ENCODE results near the gene TMEM98.

The TMEM98 gene, protein sequence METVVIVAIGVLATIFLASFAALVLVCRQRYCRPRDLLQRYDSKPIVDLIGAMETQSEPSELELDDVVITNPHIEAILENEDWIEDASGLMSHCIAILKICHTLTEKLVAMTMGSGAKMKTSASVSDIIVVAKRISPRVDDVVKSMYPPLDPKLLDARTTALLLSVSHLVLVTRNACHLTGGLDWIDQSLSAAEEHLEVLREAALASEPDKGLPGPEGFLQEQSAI

GRCh38 chr17:32927724-32928585 lies at the start of gene TMEM98:
Gene TMEM98, plus strand, starts transcription at chr17:32928153. Its CDS starts 3,376 bp downstream, at chr17:32931529.
- DNase-seq: no peak
- H3K36me3 ChIP-seq: peaks cover 0 to 15% (median 5%) of the 10 kb centered on the region in 3 donors
- H3K4me3 ChIP-seq: peak within 1 kb of the TSS; percentile 63 to 92
- peaks cover 0 to 15% (median 7%) of the 10 kb centered on the region in 4 donors for H3K4me1 ChIP-seq
- H3K27me3 ChIP-seq: no peaks in the 10 kb centered on the region
- intact Hi-C loops (cut with DNase I; ENCODE audit: low total_unique reads): no loop called here
- peak within 1 kb of the TSS; percentile 65 to 83 for H3K27ac ChIP-seq
- no peaks in the 10 kb centered on the region for H3K9me3 ChIP-seq
- TF ChIP-seq, protein P1, sequence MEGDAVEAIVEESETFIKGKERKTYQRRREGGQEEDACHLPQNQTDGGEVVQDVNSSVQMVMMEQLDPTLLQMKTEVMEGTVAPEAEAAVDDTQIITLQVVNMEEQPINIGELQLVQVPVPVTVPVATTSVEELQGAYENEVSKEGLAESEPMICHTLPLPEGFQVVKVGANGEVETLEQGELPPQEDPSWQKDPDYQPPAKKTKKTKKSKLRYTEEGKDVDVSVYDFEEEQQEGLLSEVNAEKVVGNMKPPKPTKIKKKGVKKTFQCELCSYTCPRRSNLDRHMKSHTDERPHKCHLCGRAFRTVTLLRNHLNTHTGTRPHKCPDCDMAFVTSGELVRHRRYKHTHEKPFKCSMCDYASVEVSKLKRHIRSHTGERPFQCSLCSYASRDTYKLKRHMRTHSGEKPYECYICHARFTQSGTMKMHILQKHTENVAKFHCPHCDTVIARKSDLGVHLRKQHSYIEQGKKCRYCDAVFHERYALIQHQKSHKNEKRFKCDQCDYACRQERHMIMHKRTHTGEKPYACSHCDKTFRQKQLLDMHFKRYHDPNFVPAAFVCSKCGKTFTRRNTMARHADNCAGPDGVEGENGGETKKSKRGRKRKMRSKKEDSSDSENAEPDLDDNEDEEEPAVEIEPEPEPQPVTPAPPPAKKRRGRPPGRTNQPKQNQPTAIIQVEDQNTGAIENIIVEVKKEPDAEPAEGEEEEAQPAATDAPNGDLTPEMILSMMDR (IDR thresholded peaks at IDR 0.05): no peak

DNA sequence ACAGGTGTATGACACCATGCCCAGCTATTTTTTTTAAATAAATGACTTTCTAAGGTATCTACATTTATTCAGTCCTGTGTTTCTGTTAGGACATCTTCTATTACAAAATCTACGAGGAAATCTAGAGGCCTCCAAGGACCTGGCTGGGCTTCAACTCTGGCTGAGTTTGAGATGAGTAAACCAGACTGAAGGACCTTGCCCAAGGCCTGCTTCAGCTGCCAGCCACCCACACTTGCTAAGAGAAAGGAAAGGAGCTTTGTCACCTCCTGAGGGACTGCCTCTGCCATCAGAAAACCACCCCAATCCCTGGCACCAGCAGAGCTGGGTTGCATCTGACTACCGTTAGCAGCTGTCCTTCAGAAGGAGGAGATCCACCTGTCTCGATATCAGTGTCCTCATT lies 49.7 kb upstream of the TMEM98 start:
- peak; percentile 88 to 90 for DNase-seq
- Histone ChIP-seq H3K27ac (peak overlapping the region in 1 of 2 donors; percentile 72), H3K9me3 (no peaks in the 10 kb centered on the region), H3K27me3 (no peaks in the 10 kb centered on the region), H3K4me1 (peaks cover 0 to 39% (median 13%) of the 10 kb centered on the region in 4 donors), H3K36me3 (no peaks in the 10 kb centered on the region), H3K4me3 (no peak overlapping the region)
- TF ChIP-seq, protein P1 (IDR thresholded peaks at IDR 0.05): no peak
- intact Hi-C loops (cut with DNase I; ENCODE audit: low total_unique reads): no loop called here

DNA sequence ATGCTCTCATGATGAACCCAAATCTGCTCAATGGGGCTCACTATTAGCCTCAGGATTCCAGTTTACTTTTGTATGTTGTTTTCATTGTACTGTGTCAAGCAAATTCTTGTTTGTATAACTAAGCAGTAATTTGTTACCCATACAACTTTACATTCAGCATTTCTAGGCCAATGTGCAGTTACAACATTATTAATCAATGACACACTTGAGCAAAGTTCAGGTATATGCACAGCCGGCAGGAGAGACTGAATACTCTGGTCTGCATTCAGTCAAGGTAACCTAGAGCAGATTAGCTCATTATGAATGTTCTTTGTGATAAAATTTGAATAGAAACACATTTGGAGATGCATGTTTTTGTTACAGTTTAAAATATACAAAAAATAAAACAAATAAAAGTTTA lies 48.8 kb upstream of the TMEM98 start:
- no peak overlapping the region for H3K27ac ChIP-seq
- H3K27me3 ChIP-seq: no peaks in the 10 kb centered on the region
- no peak for DNase-seq
- TF ChIP-seq, protein P1 (IDR thresholded peaks at IDR 0.05): no peak
- peaks cover 0 to 30% (median 7%) of the 10 kb centered on the region in 4 donors for H3K4me1 ChIP-seq
- no peaks in the 10 kb centered on the region for H3K9me3 ChIP-seq
- no peaks in the 10 kb centered on the region for H3K36me3 ChIP-seq
- intact Hi-C loops (cut with DNase I; ENCODE audit: low total_unique reads): no loop called here
- H3K4me3 ChIP-seq: no peak overlapping the region

DNA sequence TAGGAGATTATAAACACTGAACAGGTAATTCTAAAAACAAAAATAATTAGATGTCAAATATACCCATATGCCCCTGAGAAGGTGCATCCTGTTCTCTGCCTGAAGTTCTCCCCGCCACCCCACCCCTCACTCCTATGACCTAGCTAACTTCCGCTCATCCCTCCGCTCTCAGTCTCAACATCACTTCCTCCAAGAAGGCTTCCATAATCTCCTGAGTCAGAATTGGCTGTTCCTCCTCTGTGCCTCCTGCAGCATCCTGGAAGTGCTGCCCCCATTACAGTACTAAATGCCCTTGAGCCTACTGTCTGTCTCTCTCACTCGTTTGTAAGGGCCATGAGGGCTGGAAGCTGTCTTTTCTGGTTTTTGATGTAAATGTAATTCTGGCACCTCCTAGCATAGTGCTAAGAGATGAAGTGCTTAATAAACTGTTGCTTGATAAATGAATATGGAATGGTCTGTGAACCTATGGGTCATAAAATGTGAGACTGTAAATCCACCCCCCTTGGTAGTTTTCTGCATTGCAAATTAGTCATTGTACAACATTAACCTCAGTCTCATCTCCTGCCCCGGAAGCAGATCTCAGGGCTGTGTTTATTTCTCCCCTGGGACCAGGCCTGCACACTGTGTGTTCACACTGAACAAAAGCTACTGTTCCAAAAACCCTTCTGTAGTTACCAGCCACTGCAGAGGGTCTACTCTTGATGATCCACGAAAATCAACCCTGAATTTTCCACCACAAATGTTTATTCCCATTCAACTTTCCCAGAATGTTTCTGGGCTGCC lies 47.1 kb upstream of the TMEM98 start:
- H3K4me1 ChIP-seq: peaks cover 0 to 15% (median 7%) of the 10 kb centered on the region in 4 donors
- no peak for DNase-seq
- intact Hi-C loops (cut with DNase I; ENCODE audit: low total_unique reads): no loop called here
- H3K27me3 ChIP-seq: no peaks in the 10 kb centered on the region
- TF ChIP-seq, protein P1 (IDR thresholded peaks at IDR 0.05): no peak
- H3K36me3 ChIP-seq: no peaks in the 10 kb centered on the region
- H3K9me3 ChIP-seq: no peaks in the 10 kb centered on the region
- no peak overlapping the region for H3K27ac ChIP-seq
- no peak overlapping the region for H3K4me3 ChIP-seq

- intact Hi-C loops (cut with DNase I; ENCODE audit: low total_unique reads): no loop called here
- no peak overlapping the region for H3K27ac ChIP-seq
- no peaks in the 10 kb centered on the region for H3K9me3 ChIP-seq
- H3K27me3 ChIP-seq: no peaks in the 10 kb centered on the region
- DNase-seq: no peak
- H3K4me3 ChIP-seq: no peak overlapping the region
- no peaks in the 10 kb centered on the region for H3K36me3 ChIP-seq
- TF ChIP-seq, protein P1 (IDR thresholded peaks at IDR 0.05): no peak
- peaks cover 0 to 15% (median 7%) of the 10 kb centered on the region in 4 donors for H3K4me1 ChIP-seq
Observed at GRCh38 chr17:32882029-32882428, 45.9 kb upstream of the TMEM98 start.

All from tibial artery (tissue), 4 donors.